Stimulated activated naive CD8-positive, alpha-beta T cell treated with anti-CD3 and anti-CD28 coated beads, Interleukin-15, amount 100 ng/mL, for 72 hours (primary cell): ENCODE measurements around the gene ITIH6.
"Not testable (repeated sequence)": the region's sequence is repeated elsewhere in the genome, so short reads cannot be mapped to it uniquely, and the experiment has no call there.

Experiments
- ATAC-seq: fragments of 150-1000 bp; cut with Tn5 transposase; 2 replicates; pipeline ENCODE4 v1.10.0; 2021; ENCODE audit warnings: mild to moderate bottlenecking, moderate library complexity
- DNase-seq, 2 donors: peaks; one replicate each; pipeline ENCODE4 v3.0.0; 2021 to 2022
- H3K27ac Mint-ChIP-seq, 2 donors: one replicate each; pipeline ENCODE4 v1.8.0; 2022; ENCODE audit warnings: mild to moderate bottlenecking in 2 of 2, mixed read lengths in 2 of 2, moderate library complexity in 2 of 2
- H3K27me3 Mint-ChIP-seq: one replicate; pipeline ENCODE4 v1.8.0; 2022; ENCODE audit warnings: mixed read lengths
- H3K4me1 Mint-ChIP-seq: one replicate; pipeline ENCODE4 v1.8.0; 2022; ENCODE audit warnings: mild to moderate bottlenecking, mixed read lengths
- H3K4me3 Mint-ChIP-seq, 2 donors: one replicate each; pipeline ENCODE4 v1.8.0; 2022; ENCODE audit warnings: mild to moderate bottlenecking in 2 of 2, mixed read lengths in 2 of 2, moderate library complexity in 1 of 2
- H3K9me3 Mint-ChIP-seq, 2 donors: one replicate each; pipeline ENCODE4 v1.8.0; 2022; ENCODE audit warnings: mixed read lengths in 2 of 2

Gene ITIH6

GRCh38 chrX:54776061-54776460, 22.0 kb downstream of the ITIH6 start:
- DNase-seq: no peak
- ATAC-seq: no peak
- H3K4me3 Mint-ChIP-seq: no peak overlapping the region
- no peaks in the 10 kb centered on the region for H3K9me3 Mint-ChIP-seq
- H3K27me3 Mint-ChIP-seq: no peaks in the 10 kb centered on the region
- peaks cover 13% of the 10 kb centered on the region for H3K4me1 Mint-ChIP-seq
- H3K27ac Mint-ChIP-seq: no peak overlapping the region

- not testable (repeated sequence) for DNase-seq, H3K27me3 Mint-ChIP-seq, H3K4me3 Mint-ChIP-seq, H3K9me3 Mint-ChIP-seq, ATAC-seq
- H3K27ac Mint-ChIP-seq: peak overlapping the region in 1 of 2 donors; percentile 30
- H3K4me1 Mint-ChIP-seq: peaks cover 13% of the 10 kb centered on the region
Observed at GRCh38 chrX:54774391-54775094, 23.5 kb downstream of the ITIH6 start.

- Mint-ChIP-seq H3K27me3 (peaks cover 21% of the 10 kb centered on the region), H3K27ac (no peak overlapping the region), H3K4me1 (no peaks in the 10 kb centered on the region), H3K4me3 (no peak overlapping the region), H3K9me3 (peaks cover 0 to 10% of the 10 kb centered on the region in 2 donors)
- no peak for DNase-seq
- ATAC-seq: no peak
Observed at GRCh38 chrX:54758114-54759055, 39.7 kb downstream of the ITIH6 start.

GRCh38 chrX:54754854-54755253, 43.2 kb downstream of the ITIH6 start:
- Mint-ChIP-seq H3K4me3 (no peak overlapping the region), H3K27ac (no peak overlapping the region), H3K27me3 (peaks cover 22% of the 10 kb centered on the region), H3K9me3 (no peaks in the 10 kb centered on the region), H3K4me1 (no peaks in the 10 kb centered on the region)
- DNase-seq (no peak), ATAC-seq (no peak)

GRCh38 chrX:54748626-54749025, 49.4 kb downstream of the ITIH6 start:
- peaks cover 4% of the 10 kb centered on the region for H3K27me3 Mint-ChIP-seq
- no peak for ATAC-seq
- H3K4me3 Mint-ChIP-seq: no peak overlapping the region
- no peak overlapping the region for H3K27ac Mint-ChIP-seq
- H3K9me3 Mint-ChIP-seq: no peaks in the 10 kb centered on the region
- DNase-seq: no peak
- no peaks in the 10 kb centered on the region for H3K4me1 Mint-ChIP-seq

GRCh38 chrX:54747733-54748393, 50.2 kb downstream of the ITIH6 start:
- no peak for DNase-seq
- Mint-ChIP-seq H3K4me3 (no peak overlapping the region), H3K27me3 (no peaks in the 10 kb centered on the region), H3K27ac (no peak overlapping the region), H3K9me3 (no peaks in the 10 kb centered on the region), H3K4me1 (no peaks in the 10 kb centered on the region)
- ATAC-seq: no peak

- no peak overlapping the region for H3K27ac Mint-ChIP-seq
- H3K27me3 Mint-ChIP-seq: no peaks in the 10 kb centered on the region
- DNase-seq: no peak
- H3K9me3 Mint-ChIP-seq: no peaks in the 10 kb centered on the region
- H3K4me3 Mint-ChIP-seq: no peak overlapping the region
- ATAC-seq: no peak
- no peaks in the 10 kb centered on the region for H3K4me1 Mint-ChIP-seq
Observed at GRCh38 chrX:54746928-54747327, 51.1 kb downstream of the ITIH6 start.

GRCh38 chrX:54745676-54746075, 52.4 kb downstream of the ITIH6 start:
- no peak for DNase-seq
- no peak overlapping the region for H3K4me3 Mint-ChIP-seq
- no peaks in the 10 kb centered on the region for H3K4me1 Mint-ChIP-seq
- H3K27ac Mint-ChIP-seq: no peak overlapping the region
- H3K27me3 Mint-ChIP-seq: no peaks in the 10 kb centered on the region
- ATAC-seq: no peak
- no peaks in the 10 kb centered on the region for H3K9me3 Mint-ChIP-seq

GRCh38 chrX:54738567-54738966, 59.5 kb downstream of the ITIH6 start:
- not testable (repeated sequence) for ATAC-seq, DNase-seq, H3K27me3 Mint-ChIP-seq, H3K9me3 Mint-ChIP-seq, H3K4me3 Mint-ChIP-seq, H3K4me1 Mint-ChIP-seq, H3K27ac Mint-ChIP-seq

- H3K27me3 Mint-ChIP-seq, H3K9me3 Mint-ChIP-seq, H3K27ac Mint-ChIP-seq, H3K4me1 Mint-ChIP-seq, H3K4me3 Mint-ChIP-seq, DNase-seq, ATAC-seq: not testable (repeated sequence)
Observed at GRCh38 chrX:54736298-54736942, 61.6 kb downstream of the ITIH6 start.

- Mint-ChIP-seq H3K9me3 (no peaks in the 10 kb centered on the region), H3K4me1 (no peaks in the 10 kb centered on the region), H3K27ac (no peak overlapping the region), H3K27me3 (peaks cover 10% of the 10 kb centered on the region), H3K4me3 (no peak overlapping the region)
- DNase-seq (no peak), ATAC-seq (no peak)
Observed at GRCh38 chrX:54721424-54721823, 76.6 kb downstream of the ITIH6 start.

GRCh38 chrX:54715621-54716020, 82.4 kb downstream of the ITIH6 start:
- H3K4me1 Mint-ChIP-seq: no peaks in the 10 kb centered on the region
- H3K27ac Mint-ChIP-seq: no peak overlapping the region
- DNase-seq (no peak), ATAC-seq (no peak)
- no peak overlapping the region for H3K4me3 Mint-ChIP-seq
- no peaks in the 10 kb centered on the region for H3K27me3 Mint-ChIP-seq
- no peaks in the 10 kb centered on the region for H3K9me3 Mint-ChIP-seq

- DNase-seq (no peak), ATAC-seq (no peak)
- no peaks in the 10 kb centered on the region for H3K9me3 Mint-ChIP-seq
- H3K4me1 Mint-ChIP-seq: no peaks in the 10 kb centered on the region
- no peak overlapping the region for H3K27ac Mint-ChIP-seq
- H3K27me3 Mint-ChIP-seq: no peaks in the 10 kb centered on the region
- no peak overlapping the region for H3K4me3 Mint-ChIP-seq
Observed at GRCh38 chrX:54714424-54714823, 83.6 kb downstream of the ITIH6 start.

GRCh38 chrX:54711735-54712134, 86.3 kb downstream of the ITIH6 start:
- DNase-seq: no peak
- H3K4me1 Mint-ChIP-seq: no peaks in the 10 kb centered on the region
- no peak overlapping the region for H3K27ac Mint-ChIP-seq
- no peak for ATAC-seq
- H3K4me3 Mint-ChIP-seq: no peak overlapping the region
- no peaks in the 10 kb centered on the region for H3K27me3 Mint-ChIP-seq
- H3K9me3 Mint-ChIP-seq: no peaks in the 10 kb centered on the region

- ATAC-seq (no peak), DNase-seq (no peak)
- Mint-ChIP-seq H3K4me1 (no peaks in the 10 kb centered on the region), H3K27me3 (peaks cover 6% of the 10 kb centered on the region), H3K9me3 (no peaks in the 10 kb centered on the region), H3K27ac (peak overlapping the region in 1 of 2 donors; percentile 6), H3K4me3 (no peak overlapping the region)
Observed at GRCh38 chrX:54710920-54711319, 87.1 kb downstream of the ITIH6 start.
